HepG2 (cell line): ENCODE measurements around the gene MAP2K2. TPM values are rescaled to one million over a fixed set of nuclear protein-coding genes. Genes with fewer than 3 reads are reported as not detected.

Source experiments
- CTCF ChIP-seq: sonication (generic); formaldehyde crosslinking; IDR thresholded peaks from 2 replicates; pipeline ENCODE4 v1.5.0; 2020; ENCODE audit warnings: mild to moderate bottlenecking, missing genetic modification reagents, moderate library complexity
- HCFC1 ChIP-seq: fragments of 150-350 bp; IDR thresholded peaks from 2 replicates; pipeline ENCODE4 v1.6.1; 2014; ENCODE audit warnings: low read depth, low read length
- ISL2 ChIP-seq: sonication (generic); formaldehyde crosslinking; IDR thresholded peaks from 2 replicates; pipeline ENCODE4 v1.5.0; 2020; ENCODE audit warnings: missing genetic modification reagents
- MIXL1 ChIP-seq: IDR thresholded peaks from 2 replicates; pipeline ENCODE4 v1.6.1; 2016
- MYC ChIP-seq: sonication (generic); formaldehyde crosslinking; IDR thresholded peaks from 2 replicates; pipeline ENCODE4 v1.9.0; 2021; ENCODE audit warnings: missing genetic modification reagents, borderline replicate concordance
- NCOR1 ChIP-seq: fragments of 200-600 bp; sonication (generic); IDR thresholded peaks from 2 replicates; pipeline ENCODE4 v1.7.0; 2017; ENCODE audit warnings: antibody characterized with exemption, low read length, borderline replicate concordance
- NFKB2 ChIP-seq: sonication (generic); formaldehyde crosslinking; IDR thresholded peaks from 2 replicates; pipeline ENCODE4 v1.4.0; 2020; ENCODE audit warnings: missing genetic modification reagents, borderline replicate concordance
- RAD21 ChIP-seq: fragments of 450-650 bp; formaldehyde crosslinking; IDR thresholded peaks from 2 replicates; pipeline ENCODE4 v1.5.0; 2020; ENCODE audit warnings: mild to moderate bottlenecking
- THAP7 ChIP-seq: sonication (generic); formaldehyde crosslinking; IDR thresholded peaks from 2 replicates; pipeline ENCODE4 v1.8.1; 2023; ENCODE audit warnings: mild to moderate bottlenecking, missing genetic modification reagents
- TRIM22 ChIP-seq: fragments of 450-650 bp; IDR thresholded peaks from 2 replicates; pipeline ENCODE4 v1.6.1; 2017
- XRCC5 ChIP-seq: fragments of 200-400 bp; formaldehyde crosslinking; optimal IDR thresholded peaks from 2 replicates; pipeline ENCODE3; 2017; ENCODE audit warnings: mild to moderate bottlenecking, low read length
- ZFX ChIP-seq: sonication (generic); formaldehyde crosslinking; IDR thresholded peaks from 2 replicates; pipeline ENCODE4 v1.4.0; 2020; ENCODE audit warnings: mild to moderate bottlenecking, low read depth, missing genetic modification reagents, moderate library complexity
- ZGPAT ChIP-seq: IDR thresholded peaks from 2 replicates; pipeline ENCODE4 v1.6.1; 2016; ENCODE audit warnings: mild to moderate bottlenecking
- ZNF329 ChIP-seq: sonication (generic); formaldehyde crosslinking; IDR thresholded peaks from 2 replicates; pipeline ENCODE4 v1.9.0; 2021; ENCODE audit warnings: low read depth, mild to moderate bottlenecking, missing genetic modification reagents
- ZNF350 ChIP-seq: sonication (generic); formaldehyde crosslinking; IDR thresholded peaks from 2 replicates; pipeline ENCODE4 v1.4.0; 2020; ENCODE audit warnings: mild to moderate bottlenecking, low read depth, missing genetic modification reagents, borderline replicate concordance
- ZNF512 ChIP-seq: sonication (generic); formaldehyde crosslinking; IDR thresholded peaks from 2 replicates; pipeline ENCODE4 v1.4.0; 2020; ENCODE audit warnings: mild to moderate bottlenecking, missing genetic modification reagents
- ZNF639 ChIP-seq: conservative IDR thresholded peaks from 2 replicates; pipeline ENCODE4 v1.6.1; 2018; ENCODE audit warnings: missing genetic modification reagents
- ZNF652 ChIP-seq: IDR thresholded peaks from 2 replicates; pipeline ENCODE4 v1.6.1; 2016; ENCODE audit warnings: low read depth, borderline replicate concordance
- ZNF839 ChIP-seq: sonication (generic); formaldehyde crosslinking; IDR thresholded peaks from 2 replicates; pipeline ENCODE4 v1.4.0; 2020; ENCODE audit warnings: missing genetic modification reagents, mild to moderate bottlenecking, borderline replicate concordance
- polyA plus RNA-seq, 8 experiments: library from polyadenylated mRNA; depleted of rRNA in 3 of 8; stranded (reverse) in 7 of 8; unstranded in 1 of 8; fragments of >200 nt; fragmentation: Illumina TruSeq in 4 of 8; extraction: Trizol in 4 of 8; gene quantifications; 2 replicates each; pipeline versions ENCODE4 v1.2.1 to v1.2.3, GENCODE V29; 2011 to 2016; ENCODE audit warnings: low read depth in 4 of 8, missing spikeins in 1 of 8, mixed read lengths in 1 of 8; ENCODE audit not compliant: insufficient read depth in 1 of 8
- total RNA-seq, 5 experiments: library from RNA; depleted of rRNA; stranded (reverse); fragments of >200 nt; fragmentation: Illumina TruSeq; extraction: Trizol; gene quantifications; 2 replicates each; pipeline ENCODE4 v1.2.3, GENCODE V29; 2016; ENCODE audit warnings: low read depth in 1 of 5

MAP2K2 gene
- total and polyA plus RNA-seq, 2 of the 13 experiments (the other 11 are each of a cell fraction or from before 2014, with no cell fraction given) = 70.3 to 80.9 TPM

GRCh38 chr19:4052114-4052992 is 71.6 kb downstream of the MAP2K2 start (continued):
- peak; percentile 72; the same call in 1 of the 2 replicates for TF ChIP-seq MYC (CRISPR knock-in tag)
- peak; percentile 84; the same call in 1 of the 2 replicates for TF ChIP-seq ZNF639 (CRISPR knock-in tag)
- TF ChIP-seq ZNF329 (CRISPR knock-in tag) = no peak
- TF ChIP-seq CTCF (CRISPR knock-in tag) = no peak; the same call in none of the 2 replicates
- peak; percentile 85 for TF ChIP-seq XRCC5
- TF ChIP-seq NFKB2 (CRISPR knock-in tag) = no peak
- TF ChIP-seq ZNF652 (CRISPR knock-in tag) = no peak; the same call in 1 of the 2 replicates
- TF ChIP-seq RAD21 = peak; percentile 74
- peak; percentile 78 for TF ChIP-seq NCOR1
- TF ChIP-seq ZNF512 = no peak
- no peak for TF ChIP-seq TRIM22
- peak; percentile 78; the same call in 1 of the 2 replicates for TF ChIP-seq MIXL1
- TF ChIP-seq THAP7 (CRISPR knock-in tag) = no peak
- TF ChIP-seq ZGPAT (CRISPR knock-in tag) = peak; percentile 84
- peak; percentile 74 for TF ChIP-seq ISL2
- TF ChIP-seq ZFX (CRISPR knock-in tag) = peak; percentile 92
- TF ChIP-seq HCFC1 = 0 out of 2 replicates have a peak, but pooled peaks have one; percentile 18
- 0 out of 2 replicates have a peak, but pooled peaks have one; percentile 67 for TF ChIP-seq ZNF350 (CRISPR knock-in tag)
- TF ChIP-seq ZNF839 = peak; percentile 75; the same call in 1 of the 2 replicates
